ENCODE measurements around the gene SRPX.

The SRPX gene

GRCh38 chrX:38129366-38129765 lies 91.3 kb downstream of the SRPX start:
- no peak for DNase-seq

GRCh38 chrX:38127961-38128360 lies 92.7 kb downstream of the SRPX start:
- DNase-seq: no peak

- DNase-seq: no peak
These were observed 94.5 kb downstream of the SRPX start for GRCh38 chrX:38126179-38126578.

GRCh38 chrX:38124000-38124399 lies 96.7 kb downstream of the SRPX start:
- no peak for DNase-seq

- DNase-seq: no peak
These were observed 103.2 kb downstream of the SRPX start for GRCh38 chrX:38117485-38117884.

GRCh38 chrX:38116706-38117105 lies 104.0 kb downstream of the SRPX start:
- no peak for DNase-seq

GRCh38 chrX:38112566-38112965 lies 108.1 kb downstream of the SRPX start:
- peak; percentile 25 for DNase-seq

GRCh38 chrX:38111196-38111595 lies 109.5 kb downstream of the SRPX start:
- no peak for DNase-seq

- DNase-seq: no peak
These were observed 110.4 kb downstream of the SRPX start for GRCh38 chrX:38110231-38110630.

GRCh38 chrX:38109042-38109898 lies 111.4 kb downstream of the SRPX start:
- no peak for DNase-seq

- DNase-seq: no peak
These were observed 112.3 kb downstream of the SRPX start for GRCh38 chrX:38108364-38108763.

- no peak for DNase-seq
These were observed 113.5 kb downstream of the SRPX start for GRCh38 chrX:38106991-38107655.

GRCh38 chrX:38105216-38105725 lies 115.4 kb downstream of the SRPX start:
- no peak for DNase-seq

- no peak for DNase-seq
These were observed 116.5 kb downstream of the SRPX start for GRCh38 chrX:38103857-38104812.

- no peak for DNase-seq
These were observed 117.8 kb downstream of the SRPX start for GRCh38 chrX:38102875-38103274.

GRCh38 chrX:38102240-38102639 lies 118.4 kb downstream of the SRPX start:
- DNase-seq: no peak

- DNase-seq: no peak
These were observed 121.0 kb downstream of the SRPX start for GRCh38 chrX:38099688-38100087.

All from NCI-H187 treated with DMSO at 0.1 percent for 48 hours (cell line).